Neural crest cell (in vitro differentiated cells): ENCODE data around the gene CDC42. TPM values are rescaled to one million over a fixed set of nuclear protein-coding genes. Genes with fewer than 3 reads are reported as not detected.
A peak's percentile ranks its signal among the peaks of the same experiment; 100 is the strongest.

Experiments used
- DNase-seq: peaks from one replicate; pipeline ENCODE4 v3.0.0; 2021; ENCODE audit warnings: low read depth, mixed read lengths, low spot score
- H3K27ac Mint-ChIP-seq: one replicate; pipeline ENCODE4 v1.8.0; 2021; ENCODE audit warnings: mild to moderate bottlenecking, mixed read lengths; ENCODE audit not compliant: unreplicated experiment
- H3K27me3 Mint-ChIP-seq: 2 replicates; pipeline ENCODE4 v1.8.0; 2021; ENCODE audit warnings: low read depth, mild to moderate bottlenecking, mixed read lengths
- H3K36me3 Mint-ChIP-seq: 2 replicates; pipeline ENCODE4 v1.8.0; 2021; ENCODE audit warnings: low read depth, mild to moderate bottlenecking, mixed read lengths
- H3K4me1 Mint-ChIP-seq: 2 replicates; pipeline ENCODE4 v1.8.0; 2021; ENCODE audit warnings: mixed read lengths
- H3K4me3 Mint-ChIP-seq: one replicate; pipeline ENCODE4 v1.8.0; 2021; ENCODE audit warnings: mild to moderate bottlenecking, mixed read lengths
- H3K9me3 Mint-ChIP-seq: 2 replicates; pipeline ENCODE4 v1.8.0; 2021; ENCODE audit warnings: mixed read lengths
- total RNA-seq: library from RNA; stranded (reverse); gene quantifications from 2 replicates; pipeline ENCODE4 v1.2.1, GENCODE V29; 2021
- TF ChIP-seq, protein P1 (sequence below): fragments of 200-600 bp; sonication (generic); conservative IDR thresholded peaks from 2 replicates; pipeline ENCODE4 v1.5.0; 2021; ENCODE audit warnings: antibody characterized with exemption, mild to moderate bottlenecking

CDC42 gene
- total RNA-seq, 1 donor from 2014 or later = 198 TPM

DNA sequence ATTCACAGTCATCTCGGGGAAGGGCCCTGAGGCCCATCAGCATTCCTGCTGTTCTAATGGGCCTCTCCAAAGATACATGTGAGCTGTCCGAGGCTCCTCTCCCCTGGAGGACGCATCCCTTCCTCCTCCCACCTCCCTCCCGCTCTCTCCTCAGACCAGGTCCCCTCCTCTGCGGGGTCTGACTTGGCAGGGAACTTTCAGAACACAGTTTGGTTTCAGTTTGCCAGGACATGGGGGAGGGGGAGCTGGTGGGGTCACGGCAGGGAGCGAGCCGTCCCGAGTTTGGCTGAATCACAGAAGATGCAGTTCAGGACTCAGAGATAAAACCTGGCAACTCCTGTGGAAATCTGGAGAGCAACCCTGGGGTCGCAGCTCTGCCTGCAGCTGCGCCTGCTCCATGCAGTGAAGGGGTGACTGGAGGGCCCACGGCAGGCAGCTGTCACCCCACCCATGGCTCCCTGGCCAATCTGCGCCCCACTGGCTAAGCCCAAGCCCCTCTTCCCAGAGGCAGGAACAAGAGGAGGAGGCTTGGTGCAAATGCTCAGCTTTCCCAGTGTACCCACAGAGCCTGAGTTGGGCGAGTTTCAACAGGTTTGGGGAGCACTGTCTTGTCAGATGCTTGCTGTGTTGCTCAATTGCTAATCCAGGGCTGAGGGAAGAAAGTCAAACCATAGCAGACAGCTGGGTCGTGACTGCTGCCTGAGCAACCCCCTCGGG is 84.7 kb downstream of the CDC42 start:
- Mint-ChIP-seq H3K36me3 (no peaks in the 10 kb centered on the region), H3K27ac (peak overlapping the region; percentile 88), H3K27me3 (peaks cover 60% of the 10 kb centered on the region), H3K4me1 (peaks cover 7% of the 10 kb centered on the region), H3K9me3 (no peaks in the 10 kb centered on the region), H3K4me3 (no peak overlapping the region)
- no peak for DNase-seq
- TF ChIP-seq, protein P1, sequence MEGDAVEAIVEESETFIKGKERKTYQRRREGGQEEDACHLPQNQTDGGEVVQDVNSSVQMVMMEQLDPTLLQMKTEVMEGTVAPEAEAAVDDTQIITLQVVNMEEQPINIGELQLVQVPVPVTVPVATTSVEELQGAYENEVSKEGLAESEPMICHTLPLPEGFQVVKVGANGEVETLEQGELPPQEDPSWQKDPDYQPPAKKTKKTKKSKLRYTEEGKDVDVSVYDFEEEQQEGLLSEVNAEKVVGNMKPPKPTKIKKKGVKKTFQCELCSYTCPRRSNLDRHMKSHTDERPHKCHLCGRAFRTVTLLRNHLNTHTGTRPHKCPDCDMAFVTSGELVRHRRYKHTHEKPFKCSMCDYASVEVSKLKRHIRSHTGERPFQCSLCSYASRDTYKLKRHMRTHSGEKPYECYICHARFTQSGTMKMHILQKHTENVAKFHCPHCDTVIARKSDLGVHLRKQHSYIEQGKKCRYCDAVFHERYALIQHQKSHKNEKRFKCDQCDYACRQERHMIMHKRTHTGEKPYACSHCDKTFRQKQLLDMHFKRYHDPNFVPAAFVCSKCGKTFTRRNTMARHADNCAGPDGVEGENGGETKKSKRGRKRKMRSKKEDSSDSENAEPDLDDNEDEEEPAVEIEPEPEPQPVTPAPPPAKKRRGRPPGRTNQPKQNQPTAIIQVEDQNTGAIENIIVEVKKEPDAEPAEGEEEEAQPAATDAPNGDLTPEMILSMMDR = no peak

DNA sequence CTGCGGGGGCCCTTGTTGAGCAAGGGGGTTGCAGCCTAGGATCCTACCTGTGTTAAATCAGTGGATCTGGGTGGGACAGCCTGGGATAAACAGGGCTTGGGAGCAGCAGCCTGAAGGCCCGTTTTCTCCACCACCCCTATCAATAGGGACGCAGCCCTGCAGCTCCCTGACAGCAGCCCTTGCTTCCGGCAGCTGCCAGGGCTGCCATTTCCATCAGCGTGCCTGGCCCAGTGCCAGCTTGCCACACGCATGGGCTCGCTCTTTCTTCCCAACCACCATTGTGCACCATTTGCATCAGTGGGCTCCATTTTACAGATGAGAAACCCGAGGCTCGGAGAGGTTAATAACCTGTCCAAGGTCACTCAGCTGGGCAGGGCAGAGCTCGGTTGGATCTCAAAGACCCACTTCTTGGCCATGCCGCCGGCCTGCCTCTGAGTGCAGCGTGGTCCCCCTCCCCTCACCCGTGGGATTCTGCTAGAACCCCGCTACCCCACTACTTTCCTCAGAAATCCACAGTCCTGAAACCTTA is 86.6 kb downstream of the CDC42 start:
- Mint-ChIP-seq H3K36me3 (no peaks in the 10 kb centered on the region), H3K9me3 (no peaks in the 10 kb centered on the region), H3K4me1 (peaks cover 7% of the 10 kb centered on the region), H3K27me3 (peaks cover 62% of the 10 kb centered on the region), H3K27ac (no peak overlapping the region), H3K4me3 (no peak overlapping the region)
- TF ChIP-seq, protein P1 = no peak
- DNase-seq = no peak

DNA sequence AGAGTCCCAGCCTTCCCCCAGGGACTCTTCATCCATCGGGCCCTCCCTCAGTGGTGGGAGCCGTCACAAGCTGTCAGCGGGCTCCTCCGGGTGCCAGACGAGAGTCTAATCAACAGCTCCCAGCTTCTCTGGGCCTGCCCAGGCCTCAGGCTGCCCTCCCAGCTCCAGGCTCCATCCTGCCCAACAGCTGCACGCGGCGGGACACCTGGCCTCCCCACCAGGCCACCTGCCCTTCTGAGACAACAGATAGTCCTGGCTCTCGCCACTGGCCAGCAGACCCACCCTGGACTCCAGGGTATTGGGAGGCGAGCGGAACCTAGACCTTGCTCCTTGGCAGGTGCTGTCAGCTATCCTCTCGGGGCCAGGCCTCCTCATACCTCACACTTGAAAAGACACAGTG is 87.3 kb downstream of the CDC42 start:
- TF ChIP-seq, protein P1 = no peak
- H3K27ac Mint-ChIP-seq = no peak overlapping the region
- H3K36me3 Mint-ChIP-seq = no peaks in the 10 kb centered on the region

More for the DNA sequence above, 87.3 kb downstream of the CDC42 start:
- H3K4me1 Mint-ChIP-seq = peaks cover 7% of the 10 kb centered on the region
- no peaks in the 10 kb centered on the region for H3K9me3 Mint-ChIP-seq
- H3K27me3 Mint-ChIP-seq = peaks cover 67% of the 10 kb centered on the region
- no peak for DNase-seq
- no peak overlapping the region for H3K4me3 Mint-ChIP-seq

Other genes with a start within 250 kb of the CDC42 start
- gene LDLRAD2, start 240.4 kb upstream of the CDC42 start, total RNA-seq = 0.40 and 0.55 TPM in 2 replicates
- 101 and 103 TPM in 2 replicates for gene HSPG2, start 115.4 kb upstream of the CDC42 start, total RNA-seq
- not detected in 2 replicates for gene CELA3B, start 75.7 kb upstream of the CDC42 start, total RNA-seq
- gene CELA3A, start 51.1 kb upstream of the CDC42 start, total RNA-seq = not detected in 2 replicates
- 0.16 and 0.23 TPM in 2 replicates for gene WNT4, start 90.4 kb downstream of the CDC42 start, total RNA-seq